Measurements from ENCODE around the gene PTPRD. TPM values are rescaled to one million over a fixed set of nuclear protein-coding genes. Genes with fewer than 3 reads are reported as not detected.

Gene PTPRD
- total and polyA plus RNA-seq, 2 donors (not counting 1 experiment from before 2014, with no cell fraction given): not detected

DNA sequence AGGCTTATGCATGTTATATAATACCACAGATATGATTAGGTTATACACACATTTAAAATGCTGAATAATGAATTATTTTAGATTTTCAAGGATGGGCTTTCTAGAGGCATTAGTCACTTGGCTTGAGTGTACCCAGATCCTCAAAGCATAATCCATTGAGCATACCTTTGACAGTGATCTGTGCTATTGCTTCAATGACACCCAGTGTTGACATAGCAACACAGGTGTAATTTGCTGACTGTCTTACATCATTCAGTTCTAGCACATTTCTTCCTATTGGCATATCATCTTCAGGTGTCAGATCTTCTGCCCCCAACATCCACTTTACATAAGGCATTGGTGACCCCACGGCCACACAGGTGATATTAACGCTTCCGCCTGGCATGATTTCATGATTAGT, 2091.7 kb downstream of the PTPRD start:
- no peaks in the 10 kb centered on the region for H3K9me3 Mint-ChIP-seq (ENCODE audit: insufficient read depth)
- no peak overlapping the region for H3K4me2 ChIP-seq (replicated peaks; ENCODE audit: low read depth, low read length, poor library complexity, severe bottlenecking)
- no peaks in the 10 kb centered on the region for H3K36me3 ChIP-seq (replicated peaks in 1 of 2; ENCODE audit: control extremely low read depth in 1 of 2, control insufficient read depth in 1 of 2, extremely low read depth in 1 of 2, insufficient read depth in 2 of 2, low read length in 1 of 2)
- no peaks in the 10 kb centered on the region for H3K27me3 Mint-ChIP-seq
- no peaks in the 10 kb centered on the region for H3K9me3 ChIP-seq (ENCODE audit: control extremely low read depth in 1 of 3, control insufficient read depth in 2 of 3, insufficient read depth in 1 of 3, low read length in 2 of 3)
- DNase-seq (no peak), ATAC-seq (ENCODE audit: low read depth) (no peak)
- no peaks in the 10 kb centered on the region for H4K20me1 ChIP-seq (ENCODE audit: control insufficient read depth, insufficient read depth, low read length, poor library complexity, severe bottlenecking)
- POLR2A ChIA-PET: no interaction called here
- no peak for TF ChIP-seq CTCF (IDR thresholded peaks at IDR 0.05)
- TF ChIP-seq EZH2 (IDR thresholded peaks at IDR 0.05; ENCODE audit: borderline replicate concordance, insufficient read depth, low read depth, low read length, poor library complexity, severe bottlenecking): no peak
- no peak overlapping the region for H2AFZ ChIP-seq (ENCODE audit: insufficient read depth, low read depth, low read length, poor library complexity, severe bottlenecking)
- no peaks in the 10 kb centered on the region for H3K4me1 ChIP-seq (ENCODE audit: control insufficient read depth in 2 of 2, insufficient read depth in 2 of 2, low read length in 2 of 2)
- CTCF ChIA-PET: no interaction called here
- H3K79me2 ChIP-seq (ENCODE audit: control insufficient read depth, insufficient read depth, low read length): no peaks in the 10 kb centered on the region
- H3K4me3 ChIP-seq (ENCODE audit: control extremely low read depth in 1 of 5, extremely low read depth in 1 of 5, insufficient read depth in 1 of 5, low read depth in 2 of 5, low read length in 4 of 5): no peak overlapping the region
- no peak overlapping the region for H3K27ac Mint-ChIP-seq
- no peak overlapping the region for H3K27ac ChIP-seq (ENCODE audit: low read length in 2 of 2)
- intact Hi-C loops (cut with micrococcal nuclease): no loop called here
- H3K27me3 ChIP-seq (replicated peaks in 1 of 4; ENCODE audit: control extremely low read depth in 1 of 4, control insufficient read depth in 3 of 4, insufficient read depth in 4 of 4, low read length in 3 of 4): no peaks in the 10 kb centered on the region
- WGBS (ENCODE audit: insufficient coverage): no CpG with 5 or more reads among the region's 3 CpGs
- no peaks in the 10 kb centered on the region for H3K4me1 Mint-ChIP-seq
- no peak overlapping the region for H3K4me3 Mint-ChIP-seq
- no peak overlapping the region for H3K9ac ChIP-seq (ENCODE audit: low read length)

DNA sequence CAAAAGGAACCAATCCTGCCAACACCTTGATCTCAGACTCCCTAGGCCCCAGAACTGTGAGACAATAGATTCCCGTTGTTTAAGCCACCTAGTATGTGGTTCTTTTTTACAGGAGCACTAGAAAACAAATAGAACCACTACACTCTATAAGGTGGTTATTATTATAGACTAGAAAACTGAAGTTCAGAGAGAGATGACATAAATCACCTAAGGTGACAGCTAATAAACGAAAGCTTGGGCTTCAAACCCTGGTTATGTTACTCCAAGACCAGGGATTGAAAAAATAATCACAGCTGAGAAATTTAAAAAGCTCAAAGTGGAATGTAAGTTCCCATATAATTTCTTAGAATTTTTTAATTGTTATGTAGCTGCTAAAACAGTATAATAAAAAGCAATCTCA, 2097.1 kb downstream of the PTPRD start:
- no CpG with 5 or more reads among the region's 2 CpGs for WGBS (ENCODE audit: insufficient coverage)
- H3K9ac ChIP-seq (ENCODE audit: low read length): no peak overlapping the region
- H3K4me1 ChIP-seq (ENCODE audit: control insufficient read depth in 2 of 2, insufficient read depth in 2 of 2, low read length in 2 of 2): no peaks in the 10 kb centered on the region
- Mint-ChIP-seq H3K27ac (no peak overlapping the region), H3K4me1 (no peaks in the 10 kb centered on the region), H3K9me3 (ENCODE audit: insufficient read depth) (no peaks in the 10 kb centered on the region), H3K27me3 (no peaks in the 10 kb centered on the region), H3K4me3 (no peak overlapping the region)
- H3K27ac ChIP-seq (ENCODE audit: low read length in 2 of 2): no peak overlapping the region
- no peak overlapping the region for H3K4me3 ChIP-seq (ENCODE audit: control extremely low read depth in 1 of 5, extremely low read depth in 1 of 5, insufficient read depth in 1 of 5, low read depth in 2 of 5, low read length in 4 of 5)
- no peak for ATAC-seq (ENCODE audit: low read depth)
- H3K27me3 ChIP-seq (replicated peaks in 1 of 4; ENCODE audit: control extremely low read depth in 1 of 4, control insufficient read depth in 3 of 4, insufficient read depth in 4 of 4, low read length in 3 of 4): no peaks in the 10 kb centered on the region
- intact Hi-C loops (cut with micrococcal nuclease): no loop called here
- no peak for DNase-seq
- H3K4me2 ChIP-seq (replicated peaks; ENCODE audit: low read depth, low read length, poor library complexity, severe bottlenecking): no peak overlapping the region
- H2AFZ ChIP-seq (ENCODE audit: insufficient read depth, low read depth, low read length, poor library complexity, severe bottlenecking): no peak overlapping the region
- no peaks in the 10 kb centered on the region for H4K20me1 ChIP-seq (ENCODE audit: control insufficient read depth, insufficient read depth, low read length, poor library complexity, severe bottlenecking)
- H3K36me3 ChIP-seq (replicated peaks in 1 of 2; ENCODE audit: control extremely low read depth in 1 of 2, control insufficient read depth in 1 of 2, extremely low read depth in 1 of 2, insufficient read depth in 2 of 2, low read length in 1 of 2): no peaks in the 10 kb centered on the region
- ChIA-PET CTCF (no interaction called here), POLR2A (no interaction called here)
- TF ChIP-seq EZH2 (IDR thresholded peaks at IDR 0.05; ENCODE audit: borderline replicate concordance, insufficient read depth, low read depth, low read length, poor library complexity, severe bottlenecking) (no peak), CTCF (IDR thresholded peaks at IDR 0.05) (no peak)
- no peaks in the 10 kb centered on the region for H3K9me3 ChIP-seq (ENCODE audit: control extremely low read depth in 1 of 3, control insufficient read depth in 2 of 3, insufficient read depth in 1 of 3, low read length in 2 of 3)
- no peaks in the 10 kb centered on the region for H3K79me2 ChIP-seq (ENCODE audit: control insufficient read depth, insufficient read depth, low read length)

Data from B cell (primary cell).